ENCODE data around the gene GRIN1. TPM values are rescaled to one million over a fixed set of nuclear protein-coding genes. Genes with fewer than 3 reads are reported as not detected.

The GRIN1 gene
- total RNA-seq, 2 donors from 2014 or later, result 0.35 to 0.73 TPM

GRCh38 chr9:137136261-137136880, 2.6 kb upstream of the GRIN1 start:
- H3K4me3 ChIP-seq (ENCODE audit: low read length), result no peak overlapping the region
- no peaks in the 10 kb centered on the region for H3K4me1 Mint-ChIP-seq
- H3K9me3 ChIP-seq (ENCODE audit: control insufficient read depth, low read length), result no peaks in the 10 kb centered on the region
- no peak overlapping the region for H3K4me3 Mint-ChIP-seq
- peaks cover 78% of the 10 kb centered on the region for H3K27me3 Mint-ChIP-seq (ENCODE audit: insufficient read depth)
- no peak overlapping the region for H3K27ac ChIP-seq (ENCODE audit: low read depth, low read length)
- no peak for TF ChIP-seq CTCF (conservative IDR thresholded peaks at IDR 0.05)
- H3K27me3 ChIP-seq (ENCODE audit: control insufficient read depth, insufficient read depth, low read length, poor library complexity, severe bottlenecking), result peaks cover 83% of the 10 kb centered on the region
- H3K27ac Mint-ChIP-seq, result no peak overlapping the region
- H3K9me3 Mint-ChIP-seq, result no peaks in the 10 kb centered on the region
- peak; percentile 60 for DNase-seq
- 44 to 53% methylated on average over 22 to 27 of the region's 27 CpGs for WGBS, 2 experiments (ENCODE audit: insufficient coverage in 1 of 2, insufficient read length in 1 of 2)
- no peaks in the 10 kb centered on the region for H3K36me3 ChIP-seq (ENCODE audit: control insufficient read depth, insufficient read depth, low read length)
- H3K36me3 Mint-ChIP-seq (ENCODE audit: low read depth), result no peaks in the 10 kb centered on the region
- H3K9ac ChIP-seq (ENCODE audit: extremely low read depth, low read length, poor library complexity, severe bottlenecking), result no peak overlapping the region
- no peaks in the 10 kb centered on the region for H3K4me1 ChIP-seq (ENCODE audit: control insufficient read depth, insufficient read depth, low read length)

- Mint-ChIP-seq H3K27ac (no peak overlapping the region), H3K36me3 (ENCODE audit: low read depth) (no peaks in the 10 kb centered on the region), H3K27me3 (ENCODE audit: insufficient read depth) (peaks cover 83% of the 10 kb centered on the region), H3K4me3 (no peak overlapping the region), H3K9me3 (no peaks in the 10 kb centered on the region), H3K4me1 (no peaks in the 10 kb centered on the region)
- H3K4me1 ChIP-seq (ENCODE audit: control insufficient read depth, insufficient read depth, low read length), result no peaks in the 10 kb centered on the region
- H3K4me3 ChIP-seq (ENCODE audit: low read length), result no peak overlapping the region
- H3K9me3 ChIP-seq (ENCODE audit: control insufficient read depth, low read length), result no peaks in the 10 kb centered on the region
- no peak overlapping the region for H3K9ac ChIP-seq (ENCODE audit: extremely low read depth, low read length, poor library complexity, severe bottlenecking)
- DNase-seq, result peak; percentile 31
- no peak overlapping the region for H3K27ac ChIP-seq (ENCODE audit: low read depth, low read length)
- 80% methylated on average over 15 to 23 of the region's 23 CpGs for WGBS, 2 experiments (ENCODE audit: insufficient coverage in 1 of 2, insufficient read length in 1 of 2)
- H3K27me3 ChIP-seq (ENCODE audit: control insufficient read depth, insufficient read depth, low read length, poor library complexity, severe bottlenecking), result peaks cover 90% of the 10 kb centered on the region
- H3K36me3 ChIP-seq (ENCODE audit: control insufficient read depth, insufficient read depth, low read length), result no peaks in the 10 kb centered on the region
- TF ChIP-seq CTCF (conservative IDR thresholded peaks at IDR 0.05), result no peak
Measured at GRCh38 chr9:137136881-137137607, 1.9 kb upstream of the GRIN1 start.

- DNase-seq, result peak; percentile 75
- 15 to 20% methylated on average over 13 to 25 of the region's 25 CpGs for WGBS, 2 experiments (ENCODE audit: insufficient coverage in 1 of 2, insufficient read length in 1 of 2)
- no peak overlapping the region for H3K27ac ChIP-seq (ENCODE audit: low read depth, low read length)
- H3K4me1 ChIP-seq (ENCODE audit: control insufficient read depth, insufficient read depth, low read length), result no peaks in the 10 kb centered on the region
- Mint-ChIP-seq H3K4me3 (no peak overlapping the region), H3K27me3 (ENCODE audit: insufficient read depth) (peaks cover 87% of the 10 kb centered on the region), H3K36me3 (ENCODE audit: low read depth) (no peaks in the 10 kb centered on the region), H3K9me3 (no peaks in the 10 kb centered on the region), H3K4me1 (no peaks in the 10 kb centered on the region), H3K27ac (no peak overlapping the region)
- TF ChIP-seq CTCF (conservative IDR thresholded peaks at IDR 0.05), result peak; percentile 18
- no peaks in the 10 kb centered on the region for H3K36me3 ChIP-seq (ENCODE audit: control insufficient read depth, insufficient read depth, low read length)
- peaks cover 95% of the 10 kb centered on the region for H3K27me3 ChIP-seq (ENCODE audit: control insufficient read depth, insufficient read depth, low read length, poor library complexity, severe bottlenecking)
- no peak overlapping the region for H3K4me3 ChIP-seq (ENCODE audit: low read length)
- H3K9me3 ChIP-seq (ENCODE audit: control insufficient read depth, low read length), result no peaks in the 10 kb centered on the region
- H3K9ac ChIP-seq (ENCODE audit: extremely low read depth, low read length, poor library complexity, severe bottlenecking), result no peak overlapping the region
Measured at GRCh38 chr9:137138058-137138721, 764 bp upstream of the GRIN1 start.
